Neural progenitor cell (in vitro differentiated cells): Measurements from ENCODE around the gene CSF1. TPM values are rescaled to one million over a fixed set of nuclear protein-coding genes. Genes with fewer than 3 reads are reported as not detected.

Source experiments
- DNase-seq: peaks from one replicate; pipeline ENCODE4 v3.0.0-alpha.2; 2016; ENCODE audit warnings: low spot score
- H2AFZ ChIP-seq: fragments of 200-600 bp; sonication (generic); replicated peaks from 2 replicates; pipeline ENCODE4 v1.6.1; 2016; ENCODE audit warnings: antibody characterized with exemption
- H3F3A ChIP-seq: fragments of 200-600 bp; sonication (generic); 2 replicates; pipeline ENCODE4 v1.6.1; 2016; ENCODE audit warnings: antibody characterized with exemption, low read depth
- H3K27ac ChIP-seq: fragments of 200-600 bp; sonication (generic); 2 replicates; pipeline ENCODE4 v1.5.1; 2016; ENCODE audit warnings: mild to moderate bottlenecking
- H3K27me3 ChIP-seq: fragments of 200-600 bp; sonication (generic); 2 replicates; pipeline ENCODE4 v1.6.1; 2016; ENCODE audit warnings: mild to moderate bottlenecking, moderate library complexity
- H3K36me3 ChIP-seq: fragments of 200-600 bp; sonication (generic); 2 replicates; pipeline ENCODE4 v1.5.1; 2016
- H3K4me1 ChIP-seq: fragments of 200-600 bp; sonication (generic); 2 replicates; pipeline ENCODE4 v1.6.1; 2016; ENCODE audit warnings: mixed run types
- H3K4me2 ChIP-seq: fragments of 200-600 bp; sonication (generic); 2 replicates; pipeline ENCODE4 v1.6.1; 2016
- H3K4me3 ChIP-seq: fragments of 200-600 bp; sonication (generic); 2 replicates; pipeline ENCODE4 v1.5.1; 2016
- H3K79me2 ChIP-seq: fragments of 200-600 bp; sonication (generic); 2 replicates; pipeline ENCODE4 v1.6.1; 2016; ENCODE audit warnings: low read depth
- H3K9ac ChIP-seq: fragments of 200-600 bp; sonication (generic); 2 replicates; pipeline ENCODE4 v1.6.1; 2016
- H3K9me3 ChIP-seq: fragments of 200-600 bp; sonication (generic); 2 replicates; pipeline ENCODE4 v1.5.1; 2016; ENCODE audit warnings: low read depth
- H4K20me1 ChIP-seq: fragments of 200-600 bp; sonication (generic); 2 replicates; pipeline ENCODE4 v1.6.1; 2016; ENCODE audit warnings: low read depth
- H3K27ac Mint-ChIP-seq: 3 replicates; pipeline ENCODE4 v1.8.0; 2021; ENCODE audit warnings: mixed read lengths
- H3K27me3 Mint-ChIP-seq: 2 replicates; pipeline ENCODE4 v1.8.0; 2022; ENCODE audit warnings: low read depth, mild to moderate bottlenecking, inconsistent platforms, moderate library complexity, mixed read lengths; ENCODE audit not compliant: insufficient read depth
- H3K36me3 Mint-ChIP-seq: 3 replicates; pipeline ENCODE4 v1.8.0; 2021; ENCODE audit warnings: mixed read lengths
- H3K4me1 Mint-ChIP-seq: 3 replicates; pipeline ENCODE4 v1.8.0; 2021; ENCODE audit warnings: mixed read lengths
- H3K4me3 Mint-ChIP-seq: 3 replicates; pipeline ENCODE4 v1.8.0; 2021; ENCODE audit warnings: mild to moderate bottlenecking, moderate library complexity, mixed read lengths
- H3K9me3 Mint-ChIP-seq: 3 replicates; pipeline ENCODE4 v1.8.0; 2020; ENCODE audit warnings: mixed read lengths
- EZH2 ChIP-seq: fragments of 200-600 bp; sonication (generic); IDR thresholded peaks from 2 replicates; pipeline ENCODE4 v1.6.1; 2017; ENCODE audit warnings: antibody characterized with exemption, mild to moderate bottlenecking, moderate library complexity
- EZH2phosphoT487 ChIP-seq: fragments of 200-600 bp; sonication (generic); IDR thresholded peaks from 2 replicates; pipeline ENCODE4 v1.6.1; 2017; ENCODE audit warnings: antibody characterized with exemption
- total RNA-seq: library from RNA; depleted of rRNA; stranded (reverse); fragments of >200 nt; gene quantifications from 2 replicates; pipeline ENCODE4 v1.2.3, GENCODE V29; 2015; ENCODE audit warnings: low replicate concordance
- TF ChIP-seq, protein P1 (sequence below): fragments of 200-600 bp; sonication (generic); IDR thresholded peaks from 2 replicates; pipeline ENCODE4 v1.5.1; 2017; ENCODE audit warnings: antibody characterized with exemption, mild to moderate bottlenecking

Gene CSF1
- total RNA-seq, 1 donor from 2014 or later: 2.7 TPM

DNA sequence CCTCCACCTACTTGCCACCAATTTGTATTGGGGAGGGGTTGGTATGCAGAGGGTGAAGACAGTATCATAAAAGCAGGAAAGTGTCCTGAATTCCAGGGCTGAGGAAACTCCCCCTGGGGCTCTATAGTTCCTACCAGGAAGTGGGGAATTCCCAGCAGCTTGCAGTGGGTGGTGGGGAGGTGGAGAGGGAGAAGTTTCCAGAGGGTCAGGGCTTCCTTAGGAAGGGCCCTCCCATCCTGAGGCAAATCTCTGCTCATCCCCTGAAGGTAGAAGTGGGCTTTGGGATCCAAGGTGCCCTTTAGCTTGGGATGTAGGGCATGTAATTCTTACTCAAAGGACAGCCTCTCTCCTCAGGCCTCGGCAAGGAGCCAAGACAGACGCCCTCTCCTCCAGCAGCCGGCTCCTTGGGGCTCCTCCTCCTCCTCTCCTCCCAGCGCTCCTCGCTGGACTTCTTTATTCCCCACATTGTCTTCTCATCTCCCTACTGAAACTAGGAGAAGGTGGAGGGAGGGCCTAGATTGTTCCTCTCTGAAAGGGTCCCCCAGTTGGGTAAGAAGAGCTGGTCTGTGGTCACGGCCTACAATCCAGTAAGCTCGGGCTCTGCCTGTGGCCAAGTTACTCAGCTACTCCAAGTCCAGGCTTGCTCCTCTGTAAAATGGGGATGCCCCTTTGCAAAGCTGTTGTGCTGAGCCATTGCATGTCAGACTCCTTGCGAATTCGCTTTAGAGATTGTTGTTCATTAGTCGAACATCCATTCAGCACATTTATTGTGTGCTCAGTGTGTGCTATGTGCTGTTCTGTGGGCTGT, 17.9 kb upstream of the CSF1 start:
- H3K27me3 ChIP-seq: no peaks in the 10 kb centered on the region
- no peak overlapping the region for H3K9ac ChIP-seq
- TF ChIP-seq, protein P1, sequence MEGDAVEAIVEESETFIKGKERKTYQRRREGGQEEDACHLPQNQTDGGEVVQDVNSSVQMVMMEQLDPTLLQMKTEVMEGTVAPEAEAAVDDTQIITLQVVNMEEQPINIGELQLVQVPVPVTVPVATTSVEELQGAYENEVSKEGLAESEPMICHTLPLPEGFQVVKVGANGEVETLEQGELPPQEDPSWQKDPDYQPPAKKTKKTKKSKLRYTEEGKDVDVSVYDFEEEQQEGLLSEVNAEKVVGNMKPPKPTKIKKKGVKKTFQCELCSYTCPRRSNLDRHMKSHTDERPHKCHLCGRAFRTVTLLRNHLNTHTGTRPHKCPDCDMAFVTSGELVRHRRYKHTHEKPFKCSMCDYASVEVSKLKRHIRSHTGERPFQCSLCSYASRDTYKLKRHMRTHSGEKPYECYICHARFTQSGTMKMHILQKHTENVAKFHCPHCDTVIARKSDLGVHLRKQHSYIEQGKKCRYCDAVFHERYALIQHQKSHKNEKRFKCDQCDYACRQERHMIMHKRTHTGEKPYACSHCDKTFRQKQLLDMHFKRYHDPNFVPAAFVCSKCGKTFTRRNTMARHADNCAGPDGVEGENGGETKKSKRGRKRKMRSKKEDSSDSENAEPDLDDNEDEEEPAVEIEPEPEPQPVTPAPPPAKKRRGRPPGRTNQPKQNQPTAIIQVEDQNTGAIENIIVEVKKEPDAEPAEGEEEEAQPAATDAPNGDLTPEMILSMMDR: no peak
- TF ChIP-seq EZH2 (no peak), EZH2phosphoT487 (no peak)
- no peak for DNase-seq
- no peak overlapping the region for H3K4me2 ChIP-seq
- Mint-ChIP-seq H3K4me3 (no peak overlapping the region), H3K27ac (no peak overlapping the region), H3K4me1 (peaks cover 11% of the 10 kb centered on the region), H3K9me3 (no peaks in the 10 kb centered on the region), H3K36me3 (no peaks in the 10 kb centered on the region), H3K27me3 (no peaks in the 10 kb centered on the region)
- H4K20me1 ChIP-seq: no peaks in the 10 kb centered on the region
- H3K4me3 ChIP-seq: no peak overlapping the region
- H3K36me3 ChIP-seq: no peaks in the 10 kb centered on the region
- no peak overlapping the region for H3K27ac ChIP-seq
- H3K79me2 ChIP-seq: no peaks in the 10 kb centered on the region
- no peaks in the 10 kb centered on the region for H3K9me3 ChIP-seq
- H3K4me1 ChIP-seq: peaks cover 10% of the 10 kb centered on the region
- H2AFZ ChIP-seq: peak overlapping the region; percentile 36
- no peaks in the 10 kb centered on the region for H3F3A ChIP-seq

- Histone ChIP-seq H3K4me3 (no peak overlapping the region), H2AFZ (no peak overlapping the region), H3K4me2 (no peak overlapping the region), H3K27ac (no peak overlapping the region), H3K9ac (no peak overlapping the region), H4K20me1 (no peaks in the 10 kb centered on the region), H3F3A (no peaks in the 10 kb centered on the region), H3K27me3 (no peaks in the 10 kb centered on the region), H3K36me3 (no peaks in the 10 kb centered on the region), H3K79me2 (no peaks in the 10 kb centered on the region), H3K4me1 (peaks cover 10% of the 10 kb centered on the region), H3K9me3 (no peaks in the 10 kb centered on the region)
- Mint-ChIP-seq H3K27ac (no peak overlapping the region), H3K36me3 (no peaks in the 10 kb centered on the region), H3K27me3 (peaks cover 3% of the 10 kb centered on the region), H3K4me1 (peaks cover 11% of the 10 kb centered on the region), H3K9me3 (no peaks in the 10 kb centered on the region), H3K4me3 (no peak overlapping the region)
- no peak for DNase-seq
- TF ChIP-seq EZH2: no peak
- TF ChIP-seq, protein P1: no peak
- TF ChIP-seq EZH2phosphoT487: no peak
These were observed 17.0 kb upstream of the CSF1 start for GRCh38 chr1:109893532-109894171.

DNA sequence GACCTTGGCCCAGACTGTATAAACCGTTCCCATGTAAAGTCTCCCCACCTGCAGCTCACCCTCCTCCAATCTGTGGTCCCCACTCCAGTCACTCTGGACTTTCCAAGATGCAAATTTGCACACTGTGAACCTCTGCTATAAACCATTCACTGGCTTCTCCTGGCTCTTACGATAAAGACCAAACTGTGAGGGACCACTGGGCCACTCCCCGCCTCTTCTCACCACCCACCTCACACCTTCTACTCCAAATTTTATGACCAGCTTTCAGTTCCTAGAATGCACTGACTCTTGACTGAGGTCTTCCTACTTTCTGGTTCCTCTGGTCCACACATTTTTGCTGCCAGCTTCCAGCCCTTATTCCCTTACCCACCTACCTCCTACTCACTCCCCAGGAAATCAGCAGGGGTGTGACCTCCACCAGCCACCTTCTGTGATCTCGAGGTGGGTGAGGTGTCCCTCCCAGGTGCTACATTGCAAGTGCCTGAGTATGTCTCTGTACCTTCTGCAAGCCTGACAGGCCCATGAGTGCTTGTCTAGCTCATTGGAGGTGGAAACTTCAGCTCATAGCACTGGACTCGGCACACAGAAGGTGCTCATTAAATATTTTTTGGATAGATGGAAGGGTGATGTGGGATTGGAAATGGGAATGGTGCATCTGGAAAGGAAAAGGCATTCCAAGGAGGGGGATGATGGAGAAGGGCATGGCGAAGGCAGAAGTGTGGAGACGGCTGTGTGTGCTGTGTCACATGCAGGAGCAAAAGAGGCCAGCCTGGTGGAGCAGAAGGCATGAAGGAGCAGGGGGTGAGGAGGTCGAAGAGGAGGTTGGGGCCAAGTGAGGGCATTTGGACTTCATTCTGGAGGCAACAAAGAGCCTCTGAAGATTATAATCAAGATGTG, 15.6 kb upstream of the CSF1 start:
- no peak for DNase-seq
- Mint-ChIP-seq H3K4me3 (no peak overlapping the region), H3K36me3 (no peaks in the 10 kb centered on the region), H3K4me1 (peaks cover 11% of the 10 kb centered on the region), H3K27ac (no peak overlapping the region), H3K27me3 (peaks cover 3% of the 10 kb centered on the region), H3K9me3 (no peaks in the 10 kb centered on the region)
- peaks cover 10% of the 10 kb centered on the region for H3K4me1 ChIP-seq
- no peaks in the 10 kb centered on the region for H3K79me2 ChIP-seq
- H3K9ac ChIP-seq: no peak overlapping the region
- H3K27ac ChIP-seq: no peak overlapping the region
- H3K36me3 ChIP-seq: no peaks in the 10 kb centered on the region
- H3K9me3 ChIP-seq: no peaks in the 10 kb centered on the region
- H3K4me2 ChIP-seq: no peak overlapping the region
- no peak overlapping the region for H2AFZ ChIP-seq
- no peaks in the 10 kb centered on the region for H3F3A ChIP-seq
- TF ChIP-seq, protein P1: no peak
- TF ChIP-seq EZH2: no peak
- TF ChIP-seq EZH2phosphoT487: no peak
- H3K4me3 ChIP-seq: no peak overlapping the region
- no peaks in the 10 kb centered on the region for H4K20me1 ChIP-seq
- H3K27me3 ChIP-seq: no peaks in the 10 kb centered on the region
